HCT116 (cell line): ENCODE results near the gene HGF. TPM values are rescaled to one million over a fixed set of nuclear protein-coding genes. Genes with fewer than 3 reads are reported as not detected.

Experiments
- ATAC-seq: fragments of 200-7000 bp; cut with Tn5 transposase; 2 replicates; pipeline ENCODE4 v1.9.1; 2020; ENCODE audit warnings: mild to moderate bottlenecking, moderate library complexity
- BruUV-seq: library from RNA; stranded (reverse); fragments of 400-500 nt; replicated peaks from 2 replicates; lab custom pipeline; 2021; lab: Mats Ljungman, UMichigan
- CTCF ChIA-PET: fragments of 300-600 bp; sonication (Branson Sonifier 250); formaldehyde crosslinking; loops from one replicate; lab custom pipeline; 2021; ENCODE audit warnings: antibody characterized with exemption; lab: Charles Lee
- POLR2A ChIA-PET: fragments of 300-600, 350-600 bp; sonication (Branson Sonifier 250); formaldehyde crosslinking; loops from one replicate; lab custom pipeline; 2021; ENCODE audit warnings: antibody characterized with exemption; lab: Charles Lee
- RAD21 ChIA-PET, 2 experiments: fragments of 300-600 bp; sonication (Branson Sonifier 250); formaldehyde crosslinking; loops; one replicate each; lab custom pipeline; 2023; ENCODE audit warnings: low total read pairs in 2 of 2; ENCODE audit not compliant: uncharacterized antibody in 2 of 2, unreplicated experiment in 2 of 2, low non-redundant PET in 1 of 2; lab: Charles Lee
- DNase-seq: peaks from one replicate; pipeline ENCODE4 v3.0.0-alpha.2; 2010; ENCODE audit warnings: low read depth, low spot score
- H2AFZ ChIP-seq: fragments of 200-600 bp; shearing (Covaris generic), sonication (generic); 2 replicates; pipeline ENCODE4 v1.6.1; 2017; ENCODE audit warnings: low read depth, mixed run types, mixed read lengths, antibody characterized with exemption, low read length; ENCODE audit not compliant: poor library complexity, severe bottlenecking
- H3K27ac ChIP-seq: 2 replicates; pipeline ENCODE4 v1.5.1; 2012; ENCODE audit warnings: low read depth, low read length
- H3K27me3 ChIP-seq: fragments of 200-600 bp; sonication (generic); 2 replicates; pipeline ENCODE4 v1.6.1; 2016; ENCODE audit warnings: mixed run types, low read length, mixed read lengths; ENCODE audit not compliant: insufficient read depth
- H3K36me3 ChIP-seq, 2 experiments: fragments of 200-500 bp in 1 of 2; fragments of 200-600 bp in 1 of 2; sonication (Bioruptor generic) in 1 of 2; sonication (generic) in 1 of 2; 2 replicates each; pipeline versions ENCODE4 v1.5.1 to v1.6.1; 2014 to 2016; ENCODE audit warnings: low read length in 2 of 2, inconsistent platforms in 1 of 2, mixed read lengths in 1 of 2, mixed run types in 1 of 2; ENCODE audit not compliant: insufficient read depth in 2 of 2, control insufficient read depth in 1 of 2
- H3K4me1 ChIP-seq, 2 experiments: fragments of 200-600 bp in 1 of 2; sonication (generic) in 1 of 2; 2 replicates each; pipeline versions ENCODE4 v1.5.1 to v1.6.1; 2012 to 2017; ENCODE audit warnings: low read length in 2 of 2, inconsistent platforms in 1 of 2, mild to moderate bottlenecking in 1 of 2, mixed read lengths in 1 of 2, mixed run types in 1 of 2, moderate library complexity in 1 of 2; ENCODE audit not compliant: insufficient read depth in 2 of 2, control insufficient read depth in 1 of 2
- H3K4me2 ChIP-seq: fragments of 200-600 bp; sonication (generic); 2 replicates; pipeline ENCODE4 v1.6.1; 2017; ENCODE audit warnings: mixed run types, low read length, mixed read lengths
- H3K4me3 ChIP-seq, 2 experiments: fragments of 200-600 bp in 1 of 2; sonication (generic) in 1 of 2; replicated peaks in 1 of 2; 2 replicates each; pipeline ENCODE4 v1.5.1; 2011 to 2016; ENCODE audit warnings: low read length in 2 of 2, control low read depth in 1 of 2, low read depth in 1 of 2, mild to moderate bottlenecking in 1 of 2, mixed read lengths in 1 of 2, mixed run types in 1 of 2
- H3K79me2 ChIP-seq: fragments of 200-600 bp; sonication (generic); 2 replicates; pipeline ENCODE4 v1.6.1; 2017; ENCODE audit warnings: mild to moderate bottlenecking, mixed run types, low read length, moderate library complexity, mixed read lengths; ENCODE audit not compliant: insufficient read depth
- H3K9ac ChIP-seq: fragments of 200-600 bp; sonication (generic); 2 replicates; pipeline ENCODE4 v1.6.1; 2016; ENCODE audit warnings: low read length, mixed read lengths
- H3K9me2 ChIP-seq: fragments of 200-600 bp; sonication (generic), shearing (Covaris generic); 2 replicates; pipeline ENCODE4 v1.6.1; 2017; ENCODE audit warnings: mixed run types, mild to moderate bottlenecking, moderate library complexity; ENCODE audit not compliant: insufficient read depth
- H3K9me3 ChIP-seq, 2 experiments: fragments of 200-500 bp in 1 of 2; fragments of 200-600 bp in 1 of 2; sonication (Bioruptor generic) in 1 of 2; sonication (generic) in 1 of 2; 2 replicates each; pipeline ENCODE4 v1.6.1; 2014 to 2017; ENCODE audit warnings: low read length in 2 of 2, mixed read lengths in 2 of 2, inconsistent platforms in 1 of 2, low read depth in 1 of 2, mild to moderate bottlenecking in 1 of 2, mixed run types in 1 of 2, moderate library complexity in 1 of 2; ENCODE audit not compliant: control insufficient read depth in 1 of 2, insufficient read depth in 1 of 2
- H4K20me1 ChIP-seq: fragments of 200-600 bp; sonication (generic), shearing (Covaris generic); 2 replicates; pipeline ENCODE4 v1.6.1; 2017; ENCODE audit warnings: mixed run types, mild to moderate bottlenecking, moderate library complexity; ENCODE audit not compliant: insufficient read depth
- ATF3 ChIP-seq: IDR thresholded peaks from 2 replicates; pipeline ENCODE4 v1.6.1; 2012
- CBX3 ChIP-seq: IDR thresholded peaks from 2 replicates; pipeline ENCODE4 v1.6.1; 2012; ENCODE audit warnings: low read depth
- CTCF ChIP-seq, 3 experiments: fragments of 200-600 bp in 1 of 3; sonication (generic) in 1 of 3; IDR thresholded peaks in 2 of 3; conservative IDR thresholded peaks in 1 of 3; 2 replicates each; pipeline ENCODE4 v1.5.1; 2012 to 2017; ENCODE audit warnings: low read depth in 2 of 3, low read length in 2 of 3, antibody characterized with exemption in 1 of 3, borderline replicate concordance in 1 of 3, control low read depth in 1 of 3, mild to moderate bottlenecking in 1 of 3, mixed read lengths in 1 of 3, mixed run types in 1 of 3, moderate library complexity in 1 of 3; ENCODE audit not compliant: insufficient read depth in 1 of 3
- EGR1 ChIP-seq: IDR thresholded peaks from 2 replicates; pipeline ENCODE4 v1.6.1; 2012; ENCODE audit warnings: low read depth
- ELF1 ChIP-seq: IDR thresholded peaks from 2 replicates; pipeline ENCODE4 v1.6.1; 2012; ENCODE audit warnings: low read depth, borderline replicate concordance
- EZH2 ChIP-seq: fragments of 200-600 bp; sonication (generic); IDR thresholded peaks from 2 replicates; pipeline ENCODE4 v1.6.1; 2017; ENCODE audit warnings: antibody characterized with exemption, mixed run types
- FOSL1 ChIP-seq: IDR thresholded peaks from 2 replicates; pipeline ENCODE4 v1.6.1; 2012; ENCODE audit warnings: low read depth
- JUND ChIP-seq: IDR thresholded peaks from 2 replicates; pipeline ENCODE4 v1.6.1; 2012
- RAD21 ChIP-seq: IDR thresholded peaks from 2 replicates; pipeline ENCODE4 v1.6.1; 2012; ENCODE audit warnings: low read depth, mild to moderate bottlenecking
- REST ChIP-seq: IDR thresholded peaks from 2 replicates; pipeline ENCODE4 v1.6.1; 2012; ENCODE audit warnings: low read depth
- SP1 ChIP-seq: IDR thresholded peaks from 2 replicates; pipeline ENCODE4 v1.6.1; 2012; ENCODE audit warnings: low read depth
- SRF ChIP-seq: IDR thresholded peaks from 2 replicates; pipeline ENCODE4 v1.6.1; 2012; ENCODE audit warnings: low read depth
- TCF7L2 ChIP-seq: IDR thresholded peaks from 2 replicates; pipeline ENCODE4 v1.7.0; 2011; ENCODE audit warnings: borderline replicate concordance, inconsistent platforms; ENCODE audit not compliant: insufficient read depth, insufficient read length; ENCODE audit errors: extremely low read depth
- YY1 ChIP-seq: IDR thresholded peaks from 2 replicates; pipeline ENCODE4 v1.6.1; 2011; ENCODE audit warnings: low read length, low read depth, moderate library complexity, mild to moderate bottlenecking; ENCODE audit not compliant: insufficient replicate concordance; ENCODE audit errors: extremely low read depth
- ZFX ChIP-seq: fragments of 450-650 bp; IDR thresholded peaks from 2 replicates; pipeline ENCODE4 v1.6.1; 2017
- ZNF274 ChIP-seq: fragments of 200-500 bp; sonication (Bioruptor generic); IDR thresholded peaks from 2 replicates; pipeline ENCODE4 v1.6.1; 2014; ENCODE audit warnings: mild to moderate bottlenecking, low read depth, low read length, inconsistent platforms
- intact Hi-C: fragments of 100-400 bp; cut with micrococcal nuclease; formaldehyde crosslinking; loops from 2 replicates; pipeline ENCODE4 v1.10.0; 2022
- total RNA-seq: library from RNA; stranded (reverse); gene quantifications from one replicate; pipeline ENCODE4 v1.2.1, GENCODE V29; 2021; ENCODE audit not compliant: unreplicated experiment

The HGF gene
- total RNA-seq, 1 experiment from 2014 or later: 0.15 TPM

- Histone ChIP-seq H2AFZ (peak overlapping the region; percentile 12), H3K27ac (no peak overlapping the region), H3K9me2 (no peaks in the 10 kb centered on the region), H3K27me3 (no peaks in the 10 kb centered on the region), H3K9me3 (no peaks in the 10 kb centered on the region), H3K4me3 (no peak overlapping the region), H3K36me3 (no peaks in the 10 kb centered on the region), H4K20me1 (no peaks in the 10 kb centered on the region), H3K9ac (no peak overlapping the region), H3K4me2 (no peak overlapping the region), H3K79me2 (no peaks in the 10 kb centered on the region), H3K4me1 (no peaks in the 10 kb centered on the region)
- POLR2A ChIA-PET: no interaction called here
- ATAC-seq (no peak), DNase-seq (no peak)
- BruUV-seq: no TSS peak
- CTCF ChIA-PET: no interaction called here
- TF ChIP-seq SRF (no peak), ELF1 (no peak), ZFX (no peak), CTCF (IDR thresholded peaks at IDR 0.05 in 2 of 3, conservative IDR thresholded peaks at IDR 0.05 in 1 of 3; ENCODE audit: borderline replicate concordance in 1 of 3, insufficient read depth in 1 of 3, low read depth in 2 of 3, low read length in 2 of 3) (no peak), REST (no peak), ATF3 (no peak), ZNF274 (no peak), EGR1 (no peak), FOSL1 (no peak), YY1 (no peak), RAD21 (no peak), JUND (no peak), EZH2 (no peak), CBX3 (no peak), TCF7L2 (no peak), SP1 (no peak)
- intact Hi-C loops: no loop called here
- RAD21 ChIA-PET: no interaction called here
Observed at GRCh38 chr7:81745637-81746036, 24.2 kb downstream of the HGF start.
